ENCODE data around the gene LGALS12.
"Not testable (repeated sequence)": the region's sequence is repeated elsewhere in the genome, so short reads cannot be mapped to it uniquely, and the experiment has no call there.

Gene LGALS12

DNA sequence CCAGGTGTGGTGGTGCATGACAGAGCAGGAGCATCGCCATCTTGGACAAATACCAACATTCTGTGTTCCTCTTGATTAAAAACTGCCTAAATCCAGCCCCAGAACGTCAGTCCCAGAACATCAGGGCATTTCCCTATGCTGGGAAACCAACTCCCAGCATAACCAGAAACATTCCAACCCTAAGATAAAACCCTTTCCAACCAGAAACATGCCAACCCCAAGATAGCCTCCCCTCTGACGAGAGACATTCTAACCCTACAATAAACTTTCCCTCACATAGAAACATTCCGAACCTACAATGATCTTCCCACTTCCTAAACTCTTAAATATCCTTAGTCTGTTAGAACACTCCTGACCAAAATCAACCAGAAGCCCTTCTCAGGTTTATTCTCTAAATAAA is 42.3 kb downstream of the LGALS12 start (continued):
- TF ChIP-seq, protein P1, sequence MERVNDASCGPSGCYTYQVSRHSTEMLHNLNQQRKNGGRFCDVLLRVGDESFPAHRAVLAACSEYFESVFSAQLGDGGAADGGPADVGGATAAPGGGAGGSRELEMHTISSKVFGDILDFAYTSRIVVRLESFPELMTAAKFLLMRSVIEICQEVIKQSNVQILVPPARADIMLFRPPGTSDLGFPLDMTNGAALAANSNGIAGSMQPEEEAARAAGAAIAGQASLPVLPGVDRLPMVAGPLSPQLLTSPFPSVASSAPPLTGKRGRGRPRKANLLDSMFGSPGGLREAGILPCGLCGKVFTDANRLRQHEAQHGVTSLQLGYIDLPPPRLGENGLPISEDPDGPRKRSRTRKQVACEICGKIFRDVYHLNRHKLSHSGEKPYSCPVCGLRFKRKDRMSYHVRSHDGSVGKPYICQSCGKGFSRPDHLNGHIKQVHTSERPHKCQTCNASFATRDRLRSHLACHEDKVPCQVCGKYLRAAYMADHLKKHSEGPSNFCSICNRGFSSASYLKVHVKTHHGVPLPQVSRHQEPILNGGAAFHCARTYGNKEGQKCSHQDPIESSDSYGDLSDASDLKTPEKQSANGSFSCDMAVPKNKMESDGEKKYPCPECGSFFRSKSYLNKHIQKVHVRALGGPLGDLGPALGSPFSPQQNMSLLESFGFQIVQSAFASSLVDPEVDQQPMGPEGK (CRISPR knock-in tag; IDR thresholded peaks at IDR 0.05; ENCODE audit: borderline replicate concordance) = no peak
- TF ChIP-seq RARB (CRISPR knock-in tag; IDR thresholded peaks at IDR 0.05) (no peak), ISL1 (CRISPR knock-in tag; IDR thresholded peaks at IDR 0.05) (no peak), ESRRG (CRISPR knock-in tag; IDR thresholded peaks at IDR 0.05) (no peak), TOX (CRISPR knock-in tag; IDR thresholded peaks at IDR 0.05; ENCODE audit: borderline replicate concordance) (no peak), BACH2 (CRISPR knock-in tag; IDR thresholded peaks at IDR 0.05; ENCODE audit: borderline replicate concordance) (no peak), ZNF565 (CRISPR knock-in tag; conservative IDR thresholded peaks at IDR 0.05; ENCODE audit: low read depth) (no peak)
- TF ChIP-seq, protein P2, sequence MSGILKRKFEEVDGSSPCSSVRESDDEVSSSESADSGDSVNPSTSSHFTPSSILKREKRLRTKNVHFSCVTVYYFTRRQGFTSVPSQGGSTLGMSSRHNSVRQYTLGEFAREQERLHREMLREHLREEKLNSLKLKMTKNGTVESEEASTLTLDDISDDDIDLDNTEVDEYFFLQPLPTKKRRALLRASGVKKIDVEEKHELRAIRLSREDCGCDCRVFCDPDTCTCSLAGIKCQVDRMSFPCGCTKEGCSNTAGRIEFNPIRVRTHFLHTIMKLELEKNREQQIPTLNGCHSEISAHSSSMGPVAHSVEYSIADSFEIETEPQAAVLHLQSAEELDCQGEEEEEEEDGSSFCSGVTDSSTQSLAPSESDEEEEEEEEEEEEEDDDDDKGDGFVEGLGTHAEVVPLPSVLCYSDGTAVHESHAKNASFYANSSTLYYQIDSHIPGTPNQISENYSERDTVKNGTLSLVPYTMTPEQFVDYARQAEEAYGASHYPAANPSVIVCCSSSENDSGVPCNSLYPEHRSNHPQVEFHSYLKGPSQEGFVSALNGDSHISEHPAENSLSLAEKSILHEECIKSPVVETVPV (CRISPR knock-in tag; IDR thresholded peaks at IDR 0.05) = no peak
- TF ChIP-seq, protein P3, sequence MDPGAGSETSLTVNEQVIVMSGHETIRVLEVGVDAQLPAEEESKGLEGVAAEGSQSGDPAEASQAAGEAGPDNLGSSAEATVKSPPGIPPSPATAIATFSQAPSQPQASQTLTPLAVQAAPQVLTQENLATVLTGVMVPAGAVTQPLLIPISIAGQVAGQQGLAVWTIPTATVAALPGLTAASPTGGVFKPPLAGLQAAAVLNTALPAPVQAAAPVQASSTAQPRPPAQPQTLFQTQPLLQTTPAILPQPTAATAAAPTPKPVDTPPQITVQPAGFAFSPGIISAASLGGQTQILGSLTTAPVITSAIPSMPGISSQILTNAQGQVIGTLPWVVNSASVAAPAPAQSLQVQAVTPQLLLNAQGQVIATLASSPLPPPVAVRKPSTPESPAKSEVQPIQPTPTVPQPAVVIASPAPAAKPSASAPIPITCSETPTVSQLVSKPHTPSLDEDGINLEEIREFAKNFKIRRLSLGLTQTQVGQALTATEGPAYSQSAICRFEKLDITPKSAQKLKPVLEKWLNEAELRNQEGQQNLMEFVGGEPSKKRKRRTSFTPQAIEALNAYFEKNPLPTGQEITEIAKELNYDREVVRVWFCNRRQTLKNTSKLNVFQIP (CRISPR knock-in tag; IDR thresholded peaks at IDR 0.05; ENCODE audit: borderline replicate concordance, low read depth) = no peak

DNA sequence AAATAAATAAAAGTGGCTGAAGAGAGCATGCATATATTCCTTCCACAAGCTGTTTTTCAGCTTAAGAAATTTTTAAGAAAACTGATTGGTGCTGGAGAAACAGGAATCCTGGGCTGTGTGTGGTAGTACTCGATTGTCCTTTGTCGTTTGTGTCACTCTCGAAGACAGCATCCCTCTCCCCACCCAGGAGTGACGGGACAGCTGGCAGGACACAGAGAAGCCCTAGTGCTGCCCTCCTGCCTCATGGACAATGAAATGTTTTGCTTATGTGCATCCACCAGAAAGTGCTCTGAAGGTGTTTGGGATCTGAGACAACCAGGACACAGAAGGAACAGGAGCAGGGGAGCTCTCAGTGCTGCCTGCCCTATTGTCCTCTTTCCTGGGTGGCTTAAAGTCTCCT is 43.5 kb downstream of the LGALS12 start:
- TF ChIP-seq, protein P2 (CRISPR knock-in tag; IDR thresholded peaks at IDR 0.05) = no peak
- TF ChIP-seq, protein P4, sequence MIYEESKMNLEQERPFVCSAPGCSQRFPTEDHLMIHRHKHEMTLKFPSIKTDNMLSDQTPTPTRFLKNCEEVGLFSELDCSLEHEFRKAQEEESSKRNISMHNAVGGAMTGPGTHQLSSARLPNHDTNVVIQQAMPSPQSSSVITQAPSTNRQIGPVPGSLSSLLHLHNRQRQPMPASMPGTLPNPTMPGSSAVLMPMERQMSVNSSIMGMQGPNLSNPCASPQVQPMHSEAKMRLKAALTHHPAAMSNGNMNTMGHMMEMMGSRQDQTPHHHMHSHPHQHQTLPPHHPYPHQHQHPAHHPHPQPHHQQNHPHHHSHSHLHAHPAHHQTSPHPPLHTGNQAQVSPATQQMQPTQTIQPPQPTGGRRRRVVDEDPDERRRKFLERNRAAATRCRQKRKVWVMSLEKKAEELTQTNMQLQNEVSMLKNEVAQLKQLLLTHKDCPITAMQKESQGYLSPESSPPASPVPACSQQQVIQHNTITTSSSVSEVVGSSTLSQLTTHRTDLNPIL (CRISPR knock-in tag; IDR thresholded peaks at IDR 0.05; ENCODE audit: low read depth) = no peak
- no peak for TF ChIP-seq GLIS3 (CRISPR knock-in tag; IDR thresholded peaks at IDR 0.05)
- no peak for TF ChIP-seq SNAI2 (CRISPR knock-in tag; IDR thresholded peaks at IDR 0.05)
- no peak for TF ChIP-seq ZNF565 (CRISPR knock-in tag; conservative IDR thresholded peaks at IDR 0.05; ENCODE audit: low read depth)
- no peak for TF ChIP-seq ZNF70 (CRISPR knock-in tag; IDR thresholded peaks at IDR 0.05)
- TF ChIP-seq, protein P1 (CRISPR knock-in tag; IDR thresholded peaks at IDR 0.05; ENCODE audit: borderline replicate concordance) = no peak
- TF ChIP-seq RARB (CRISPR knock-in tag; IDR thresholded peaks at IDR 0.05) = no peak
- TF ChIP-seq PPARA (CRISPR knock-in tag; IDR thresholded peaks at IDR 0.05; ENCODE audit: borderline replicate concordance) = no peak
- TF ChIP-seq TOX (CRISPR knock-in tag; IDR thresholded peaks at IDR 0.05; ENCODE audit: borderline replicate concordance) = no peak
- no peak for TF ChIP-seq ESRRG (CRISPR knock-in tag; IDR thresholded peaks at IDR 0.05)
- TF ChIP-seq ZNF8 (CRISPR knock-in tag; IDR thresholded peaks at IDR 0.05) = no peak
- TF ChIP-seq ZC3H10 (CRISPR knock-in tag; IDR thresholded peaks at IDR 0.05) = no peak
- TF ChIP-seq CSDC2 (CRISPR knock-in tag; IDR thresholded peaks at IDR 0.05) = no peak
- TF ChIP-seq, protein P5, sequence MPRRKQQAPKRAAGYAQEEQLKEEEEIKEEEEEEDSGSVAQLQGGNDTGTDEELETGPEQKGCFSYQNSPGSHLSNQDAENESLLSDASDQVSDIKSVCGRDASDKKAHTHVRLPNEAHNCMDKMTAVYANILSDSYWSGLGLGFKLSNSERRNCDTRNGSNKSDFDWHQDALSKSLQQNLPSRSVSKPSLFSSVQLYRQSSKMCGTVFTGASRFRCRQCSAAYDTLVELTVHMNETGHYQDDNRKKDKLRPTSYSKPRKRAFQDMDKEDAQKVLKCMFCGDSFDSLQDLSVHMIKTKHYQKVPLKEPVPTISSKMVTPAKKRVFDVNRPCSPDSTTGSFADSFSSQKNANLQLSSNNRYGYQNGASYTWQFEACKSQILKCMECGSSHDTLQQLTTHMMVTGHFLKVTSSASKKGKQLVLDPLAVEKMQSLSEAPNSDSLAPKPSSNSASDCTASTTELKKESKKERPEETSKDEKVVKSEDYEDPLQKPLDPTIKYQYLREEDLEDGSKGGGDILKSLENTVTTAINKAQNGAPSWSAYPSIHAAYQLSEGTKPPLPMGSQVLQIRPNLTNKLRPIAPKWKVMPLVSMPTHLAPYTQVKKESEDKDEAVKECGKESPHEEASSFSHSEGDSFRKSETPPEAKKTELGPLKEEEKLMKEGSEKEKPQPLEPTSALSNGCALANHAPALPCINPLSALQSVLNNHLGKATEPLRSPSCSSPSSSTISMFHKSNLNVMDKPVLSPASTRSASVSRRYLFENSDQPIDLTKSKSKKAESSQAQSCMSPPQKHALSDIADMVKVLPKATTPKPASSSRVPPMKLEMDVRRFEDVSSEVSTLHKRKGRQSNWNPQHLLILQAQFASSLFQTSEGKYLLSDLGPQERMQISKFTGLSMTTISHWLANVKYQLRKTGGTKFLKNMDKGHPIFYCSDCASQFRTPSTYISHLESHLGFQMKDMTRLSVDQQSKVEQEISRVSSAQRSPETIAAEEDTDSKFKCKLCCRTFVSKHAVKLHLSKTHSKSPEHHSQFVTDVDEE (CRISPR knock-in tag; IDR thresholded peaks at IDR 0.05) = no peak
- no peak for TF ChIP-seq BACH2 (CRISPR knock-in tag; IDR thresholded peaks at IDR 0.05; ENCODE audit: borderline replicate concordance)
- TF ChIP-seq ZFP3 (CRISPR knock-in tag; IDR thresholded peaks at IDR 0.05) = no peak
- TF ChIP-seq ARNTL (CRISPR knock-in tag; IDR thresholded peaks at IDR 0.05; ENCODE audit: borderline replicate concordance, low read depth) = no peak
- no peak for ATAC-seq

DNA sequence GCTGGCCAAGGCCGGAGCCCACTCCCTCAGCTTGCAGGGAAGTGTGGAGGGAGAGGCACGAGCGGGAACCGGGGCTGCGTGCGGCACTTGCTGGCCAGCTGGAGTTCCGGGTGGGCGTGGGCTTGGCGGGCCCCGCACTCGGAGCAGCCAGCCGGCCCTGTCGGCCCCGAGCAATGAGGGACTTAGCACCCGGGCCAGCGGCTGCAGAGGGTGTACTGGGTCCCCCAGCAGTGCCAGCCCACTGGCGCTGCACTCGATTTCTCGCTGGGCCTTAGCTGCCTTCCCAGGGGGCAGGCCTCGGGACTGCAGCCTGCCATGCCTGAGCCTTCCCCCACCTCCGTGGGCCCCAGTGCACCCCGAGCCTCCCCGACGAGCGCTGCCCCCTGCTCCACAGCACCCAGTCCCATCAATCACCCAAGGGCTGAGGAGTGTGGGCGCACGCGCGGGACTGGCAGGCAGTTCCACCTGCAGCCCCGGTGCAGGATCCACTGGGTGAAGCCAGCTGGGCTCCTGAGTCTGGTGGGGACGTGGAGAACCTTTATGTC is 44.3 kb downstream of the LGALS12 start:
- ATAC-seq = not testable (repeated sequence)

Measured in SK-N-SH treated with all-trans-retinoic acid at 6 μM for 48 hours (cell line).